Activated CD8-positive, alpha-beta T cell treated with anti-CD3 and anti-CD28 coated beads for 36 hours (primary cell): ENCODE results near the gene NLRP6. TPM values are rescaled to one million over a fixed set of nuclear protein-coding genes. Genes with fewer than 3 reads are reported as not detected.
A peak's percentile ranks its signal among the peaks of the same experiment; 100 is the strongest.
"Not testable (repeated sequence)": the region's sequence is repeated elsewhere in the genome, so short reads cannot be mapped to it uniquely, and the experiment has no call there.

Experiments
- ATAC-seq: fragments of 200-7000 bp; cut with Tn5 transposase; one replicate; pipeline ENCODE4 v1.10.0; 2021; ENCODE audit warnings: mild to moderate bottlenecking, moderate library complexity
- CTCF ChIA-PET: fragments of 350-600 bp; sonication (Branson Sonifier 250); formaldehyde crosslinking; loops from one replicate; lab custom pipeline; 2021; ENCODE audit warnings: antibody characterized with exemption; lab: Charles Lee
- POLR2A ChIA-PET: fragments of 350-600 bp; sonication (Branson Sonifier 250); formaldehyde crosslinking; loops from one replicate; lab custom pipeline; 2021; ENCODE audit warnings: antibody characterized with exemption; lab: Charles Lee
- DNase-seq: peaks from one replicate; pipeline ENCODE4 v3.0.0-alpha.2; 2020
- H3K27ac Mint-ChIP-seq: one replicate; pipeline ENCODE4 v1.8.0; 2021; ENCODE audit warnings: mild to moderate bottlenecking, mixed read lengths
- H3K27me3 Mint-ChIP-seq: one replicate; pipeline ENCODE4 v1.8.0; 2021; ENCODE audit warnings: mixed read lengths
- H3K36me3 Mint-ChIP-seq: one replicate; pipeline ENCODE4 v1.8.0; 2021; ENCODE audit warnings: low read depth, mixed read lengths
- H3K4me1 Mint-ChIP-seq: one replicate; pipeline ENCODE4 v1.8.0; 2021; ENCODE audit warnings: low read depth, mixed read lengths
- H3K4me3 Mint-ChIP-seq: one replicate; pipeline ENCODE4 v1.8.0; 2021; ENCODE audit warnings: mild to moderate bottlenecking, moderate library complexity, mixed read lengths
- H3K9me3 Mint-ChIP-seq: one replicate; pipeline ENCODE4 v1.8.0; 2021; ENCODE audit warnings: mixed read lengths
- CTCF ChIP-seq: fragments of 200-600 bp; IDR thresholded peaks from one replicate; pipeline ENCODE4 v1.8.0; 2022; ENCODE audit warnings: antibody characterized with exemption, mild to moderate bottlenecking
- intact Hi-C: fragments of 100-400 bp; cut with micrococcal nuclease; formaldehyde crosslinking; loops from one replicate; pipeline ENCODE4 v1.10.0; 2022
- total RNA-seq, 2 experiments: library from RNA; stranded (reverse); gene quantifications; one replicate each; pipeline ENCODE4 v1.2.3, GENCODE V29; 2021

The NLRP6 gene
- total RNA-seq, 2 experiments from 2014 or later, result 3.3 to 3.4 TPM

GRCh38 chr11:235609-235996, 42.6 kb upstream of the NLRP6 start:
- intact Hi-C loops, result no loop called here
- CTCF ChIA-PET, result interaction anchor here (1.5 to 6.3 kb wide), 3 partner anchors 14 to 213 kb away, joined by 3 to 68 read pairs (median 7); no protein-coding TSS in a partner anchor

GRCh38 chr11:235997-236773, 42.0 kb upstream of the NLRP6 start, which contains the start of gene SIRT3:
TSS of gene SIRT3 (minus strand) at chr11:236342. CDS start at chr11:236328, 14 bp downstream.
- peak within 1 kb of the TSS; percentile 95 for H3K4me3 Mint-ChIP-seq
- H3K36me3 Mint-ChIP-seq, result peaks cover 27% of the 10 kb centered on the region
- ChIA-PET POLR2A (interaction anchor here (0.8 to 6.1 kb wide), 23 partner anchors 10 to 171 kb away, joined by 3 to 43 read pairs (median 5); partner anchors contain the start of genes BET1L, NLRP6, PGGHG and RIC8A), CTCF (interaction anchor here (1.5 to 6.3 kb wide), 4 partner anchors 14 to 212 kb away, joined by 3 to 68 read pairs (median 8); partner anchors contain the start of genes BET1L and RIC8A)
- peak; percentile 81 for ATAC-seq
- no peak for TF ChIP-seq CTCF
- no peaks in the 10 kb centered on the region for H3K9me3 Mint-ChIP-seq
- H3K27ac Mint-ChIP-seq, result peak within 1 kb of the TSS; percentile 99
- DNase-seq, result peak; percentile 87
- intact Hi-C loops, result loop anchor here (1.0 kb wide), 1 partner anchor 29 kb away; the partner anchor contains the start of genes BET1L and RIC8A
- H3K4me1 Mint-ChIP-seq, result peaks cover 35% of the 10 kb centered on the region
- H3K27me3 Mint-ChIP-seq, result no peaks in the 10 kb centered on the region

More at GRCh38 chr11:235609-235996, 42.6 kb upstream of the NLRP6 start:
- Mint-ChIP-seq H3K4me1 (peaks cover 34% of the 10 kb centered on the region), H3K4me3 (peak overlapping the region; percentile 95), H3K27me3 (no peaks in the 10 kb centered on the region), H3K27ac (peak overlapping the region; percentile 93), H3K36me3 (peaks cover 25% of the 10 kb centered on the region), H3K9me3 (no peaks in the 10 kb centered on the region)
- ATAC-seq, result peak; percentile 43
- DNase-seq, result peak; percentile 91
- TF ChIP-seq CTCF, result no peak
- POLR2A ChIA-PET, result interaction anchor here (0.9 to 6.1 kb wide), 10 partner anchors 9 to 171 kb away, joined by 3 to 43 read pairs (median 4); partner anchors contain the start of genes BET1L and RIC8A

GRCh38 chr11:236774-237767, 41.1 kb upstream of the NLRP6 start, which contains the start of gene PSMD13:
TSS of gene PSMD13 (plus strand) at chr11:236976. CDS start at chr11:237050, 74 bp downstream.
- peak; percentile 94 for DNase-seq
- Mint-ChIP-seq H3K9me3 (no peaks in the 10 kb centered on the region), H3K4me3 (peak within 1 kb of the TSS; percentile 95), H3K36me3 (peaks cover 36% of the 10 kb centered on the region), H3K27me3 (no peaks in the 10 kb centered on the region), H3K4me1 (peaks cover 43% of the 10 kb centered on the region), H3K27ac (peak within 1 kb of the TSS; percentile 99)
- ATAC-seq, result peak; percentile 87
- TF ChIP-seq CTCF, result no peak
- CTCF ChIA-PET, result interaction anchor here (0.9 to 6.3 kb wide), 7 partner anchors 13 to 213 kb away, joined by 3 to 68 read pairs (median 3); partner anchors contain the start of genes BET1L, PTDSS2 and RIC8A
- intact Hi-C loops, result loop anchor here (1.0 kb wide), 1 partner anchor 30 kb away; the partner anchor contains the start of genes BET1L and RIC8A
- POLR2A ChIA-PET, result interaction anchor here (0.8 to 6.1 kb wide), 21 partner anchors 9 to 170 kb away, joined by 3 to 43 read pairs (median 5); partner anchors contain the start of genes BET1L, NLRP6, PGGHG and RIC8A

GRCh38 chr11:238346-238745, 39.9 kb upstream of the NLRP6 start:
- ChIA-PET CTCF (interaction anchor here (1.0 to 6.3 kb wide), 5 partner anchors 12 to 67 kb away, joined by 3 to 68 read pairs (median 7); partner anchors contain the start of genes BET1L and RIC8A), POLR2A (interaction anchor here (1.0 to 6.1 kb wide), 4 partner anchors 8 to 32 kb away, joined by 3 to 43 read pairs (median 16); partner anchors contain the start of genes BET1L and RIC8A)
- DNase-seq, intact Hi-C loops, H3K27me3 Mint-ChIP-seq, H3K9me3 Mint-ChIP-seq, ATAC-seq: not testable (repeated sequence)
- peaks cover 42% of the 10 kb centered on the region for H3K36me3 Mint-ChIP-seq
- H3K4me3 Mint-ChIP-seq, result peak overlapping the region; percentile 95
- H3K27ac Mint-ChIP-seq, result peak overlapping the region; percentile 22
- H3K4me1 Mint-ChIP-seq, result peaks cover 48% of the 10 kb centered on the region
